Thyroid gland (tissue), 4 donors: ENCODE data around the gene ZNF580. TPM values are rescaled to one million over a fixed set of nuclear protein-coding genes. Genes with fewer than 3 reads are reported as not detected.

ENCODE experiments used
- DNase-seq, 2 donors: peaks; one replicate each; pipeline ENCODE4 v3.0.0-alpha.2; 2019
- H3K27ac ChIP-seq, 3 donors: fragments of 200-600 bp; sonication (generic); 1 replicate in 2 of 3; 2 replicates in 1 of 3; pipeline ENCODE4 v1.5.1; 2016 to 2019; ENCODE audit warnings: mild to moderate bottlenecking in 1 of 3, moderate library complexity in 1 of 3
- H3K27me3 ChIP-seq: fragments of 200-600 bp; sonication (generic); one replicate; pipeline ENCODE4 v1.5.1; 2019
- H3K36me3 ChIP-seq, 2 donors: fragments of 200-600 bp; sonication (generic); one replicate each; pipeline ENCODE4 v1.5.1; 2016 to 2019
- H3K4me1 ChIP-seq, 2 donors: fragments of 200-600 bp; sonication (generic); one replicate each; pipeline ENCODE4 v1.5.1; 2017 to 2019
- H3K4me3 ChIP-seq, 3 donors: fragments of 200-600 bp; sonication (generic); replicated peaks in 1 of 3; 1 replicate in 2 of 3; 2 replicates in 1 of 3; pipeline ENCODE4 v1.5.1; 2016; ENCODE audit warnings: mild to moderate bottlenecking in 1 of 3
- H3K9me3 ChIP-seq: fragments of 200-600 bp; sonication (generic); one replicate; pipeline ENCODE4 v1.5.1; 2017
- CTCF ChIP-seq, 6 experiments: fragments of 200-600 bp in 3 of 6; fragments of 450-650 bp in 3 of 6; sonication (generic) in 3 of 6; IDR thresholded peaks; one replicate each; pipeline ENCODE4 v1.5.1; 2016 to 2019; ENCODE audit warnings: antibody characterized with exemption in 6 of 6, mild to moderate bottlenecking in 2 of 6, inconsistent platforms in 1 of 6, moderate library complexity in 1 of 6
- POLR2A ChIP-seq, 2 donors: fragments of 450-650 bp; IDR thresholded peaks; one replicate each; pipeline ENCODE4 v1.6.1; 2017; ENCODE audit warnings: antibody characterized with exemption in 2 of 2, mild to moderate bottlenecking in 2 of 2, moderate library complexity in 1 of 2
- WGBS, 2 donors: methylation state at CpG; one replicate each; pipeline ENCODE4 v1.1.5; 2017; 5-methylcytosine and 5-hydroxymethylcytosine counted together
- intact Hi-C: fragments of 100-400 bp; cut with DNase I; formaldehyde crosslinking; loops from one replicate; pipeline ENCODE4 v1.15.1; 2023
- total RNA-seq, 4 donors: library from RNA; depleted of rRNA; stranded (reverse); fragments of >200 nt; gene quantifications; one replicate each; pipeline ENCODE4 v1.2.3, GENCODE V29; 2016

ZNF580 gene
- total RNA-seq, 4 donors from 2014 or later: 29.9 to 61.1 (median 44.8) TPM

- intact Hi-C loops: no loop called here
- no peak for DNase-seq
- Histone ChIP-seq H3K9me3 (no peaks in the 10 kb centered on the region), H3K36me3 (peaks cover 63 to 67% of the 10 kb centered on the region in 2 donors), H3K27ac (no peak overlapping the region), H3K27me3 (no peaks in the 10 kb centered on the region), H3K4me1 (peaks cover 19 to 30% of the 10 kb centered on the region in 2 donors), H3K4me3 (no peak overlapping the region)
- 78 to 80% methylated on average over 7 of the region's 7 CpGs for WGBS, 2 donors
- TF ChIP-seq CTCF (IDR thresholded peaks at IDR 0.05) (no peak), POLR2A (IDR thresholded peaks at IDR 0.05) (no peak)
Observed at GRCh38 chr19:55661826-55662225, 21.0 kb downstream of the ZNF580 start.

GRCh38 chr19:55663846-55664536, 23.2 kb downstream of the ZNF580 start:
- H3K27me3 ChIP-seq: no peaks in the 10 kb centered on the region
- intact Hi-C loops: no loop called here
- no peak overlapping the region for H3K4me3 ChIP-seq
- peaks cover 0 to 8% of the 10 kb centered on the region in 2 donors for H3K4me1 ChIP-seq
- peaks cover 82 to 89% of the 10 kb centered on the region in 2 donors for H3K36me3 ChIP-seq
- 94 to 96% methylated on average over 17 to 19 of the region's 20 CpGs for WGBS, 2 donors
- H3K27ac ChIP-seq: no peak overlapping the region
- H3K9me3 ChIP-seq: no peaks in the 10 kb centered on the region
- TF ChIP-seq POLR2A (IDR thresholded peaks at IDR 0.05) (no peak), CTCF (IDR thresholded peaks at IDR 0.05) (no peak)
- DNase-seq: no peak

- WGBS, 2 donors: 91 to 95% methylated on average over 8 to 12 of the region's 12 CpGs
Observed at GRCh38 chr19:55666343-55667005, 25.7 kb downstream of the ZNF580 start.

GRCh38 chr19:55667006-55667381, 26.2 kb downstream of the ZNF580 start:
- no peak for TF ChIP-seq POLR2A (IDR thresholded peaks at IDR 0.05)
- H3K4me1 ChIP-seq: no peaks in the 10 kb centered on the region
- H3K4me3 ChIP-seq: no peak overlapping the region
- intact Hi-C loops: no loop called here
- H3K27me3 ChIP-seq: no peaks in the 10 kb centered on the region
- WGBS, 2 donors: 89 to 93% methylated on average over 3 to 4 of the region's 4 CpGs
- H3K36me3 ChIP-seq: peaks cover 77 to 78% of the 10 kb centered on the region in 2 donors
- no peak for DNase-seq
- no peak overlapping the region for H3K27ac ChIP-seq
- no peaks in the 10 kb centered on the region for H3K9me3 ChIP-seq

More at GRCh38 chr19:55666343-55667005, 25.7 kb downstream of the ZNF580 start:
- DNase-seq: no peak
- TF ChIP-seq POLR2A (IDR thresholded peaks at IDR 0.05) (no peak), CTCF (IDR thresholded peaks at IDR 0.05) (no peak)
- H3K4me1 ChIP-seq: no peaks in the 10 kb centered on the region
- no peaks in the 10 kb centered on the region for H3K9me3 ChIP-seq
- H3K36me3 ChIP-seq: peaks cover 82 to 83% of the 10 kb centered on the region in 2 donors
- intact Hi-C loops: no loop called here
- H3K27ac ChIP-seq: no peak overlapping the region
- no peak overlapping the region for H3K4me3 ChIP-seq
- no peaks in the 10 kb centered on the region for H3K27me3 ChIP-seq

GRCh38 chr19:55667511-55667910, 26.7 kb downstream of the ZNF580 start:
- Histone ChIP-seq H3K27me3 (no peaks in the 10 kb centered on the region), H3K9me3 (no peaks in the 10 kb centered on the region), H3K36me3 (peaks cover 72 to 73% of the 10 kb centered on the region in 2 donors), H3K4me3 (no peak overlapping the region), H3K27ac (no peak overlapping the region), H3K4me1 (no peaks in the 10 kb centered on the region)
- DNase-seq: no peak
- TF ChIP-seq POLR2A (IDR thresholded peaks at IDR 0.05) (no peak), CTCF (IDR thresholded peaks at IDR 0.05) (no peak)
- 91 to 92% methylated on average over 12 of the region's 12 CpGs for WGBS, 2 donors
- intact Hi-C loops: no loop called here
